HCEC 1CT (cell line): ENCODE data around the gene FAT1.

Experiments used
- DNase-seq: peaks from one replicate; pipeline ENCODE4 v3.0.0-alpha.2; 2017

FAT1 gene

GRCh38 chr4:186557061-186557460, 166.6 kb downstream of the FAT1 start:
- DNase-seq, result no peak

- no peak for DNase-seq
Observed at GRCh38 chr4:186554914-186555827, 168.5 kb downstream of the FAT1 start, which contains the start of gene MTNR1A. Gene MTNR1A, minus strand, starts transcription at chr4:186555567. Its CDS starts 202 bp downstream, at chr4:186555365.

GRCh38 chr4:186554539-186554913, 169.1 kb downstream of the FAT1 start:
- DNase-seq, result peak; percentile 5

- no peak for DNase-seq
Observed at GRCh38 chr4:186553717-186554116, 169.9 kb downstream of the FAT1 start.

- DNase-seq, result no peak
Observed at GRCh38 chr4:186551849-186552248, 171.8 kb downstream of the FAT1 start.

GRCh38 chr4:186545436-186545835, 178.2 kb downstream of the FAT1 start:
- no peak for DNase-seq

- no peak for DNase-seq
Observed at GRCh38 chr4:186543206-186543605, 180.4 kb downstream of the FAT1 start.

GRCh38 chr4:186541801-186542200, 181.9 kb downstream of the FAT1 start:
- DNase-seq, result no peak

- DNase-seq, result no peak
Observed at GRCh38 chr4:186537843-186538521, 185.7 kb downstream of the FAT1 start.
